Neural cell (in vitro differentiated cells): Measurements from ENCODE around the gene ZNF432. TPM values are rescaled to one million over a fixed set of nuclear protein-coding genes. Genes with fewer than 3 reads are reported as not detected.
"Not testable (repeated sequence)": the region's sequence is repeated elsewhere in the genome, so short reads cannot be mapped to it uniquely, and the experiment has no call there.

ENCODE experiments used
- H2AFZ ChIP-seq: fragments of 200-600, 300-800 bp; sonication (generic), shearing (Covaris generic); 2 replicates; pipeline ENCODE4 v1.6.0; 2014; ENCODE audit warnings: low read depth, mild to moderate bottlenecking, antibody characterized with exemption, low read length, moderate library complexity
- H3F3A ChIP-seq: fragments of 200-600 bp; shearing (Covaris generic); 2 replicates; pipeline ENCODE4 v1.6.1; 2016; ENCODE audit warnings: mild to moderate bottlenecking, moderate library complexity, mixed read lengths, antibody characterized with exemption, low read length; ENCODE audit not compliant: insufficient read depth, poor library complexity, severe bottlenecking
- H3K27ac ChIP-seq: fragments of 200-600, 300-800 bp; sonication (generic), shearing (Covaris generic); 2 replicates; pipeline ENCODE4 v1.5.1; 2014; ENCODE audit warnings: mild to moderate bottlenecking, low read length, moderate library complexity
- H3K27me3 ChIP-seq: fragments of 300-800, 200-600 bp; sonication (generic), shearing (Covaris generic); 2 replicates; pipeline ENCODE4 v1.6.0; 2014; ENCODE audit warnings: mild to moderate bottlenecking, low read depth, low read length, moderate library complexity; ENCODE audit not compliant: insufficient read depth
- H3K36me3 ChIP-seq: fragments of 300-800, 200-600 bp; sonication (generic), shearing (Covaris generic); 2 replicates; pipeline ENCODE4 v1.5.1; 2014; ENCODE audit warnings: mild to moderate bottlenecking, antibody characterized with exemption, low read length, moderate library complexity; ENCODE audit not compliant: insufficient read depth
- H3K4me2 ChIP-seq: fragments of 300-800, 200-600 bp; sonication (generic), shearing (Covaris generic); 2 replicates; pipeline ENCODE4 v1.6.0; 2014; ENCODE audit warnings: mild to moderate bottlenecking, low read length
- H3K4me3 ChIP-seq: fragments of 300-800, 200-600 bp; sonication (generic), shearing (Covaris generic); 2 replicates; pipeline ENCODE4 v1.5.1; 2014; ENCODE audit warnings: mild to moderate bottlenecking, low read length, moderate library complexity
- H3K79me2 ChIP-seq: fragments of 200-600 bp; shearing (Covaris generic); replicated peaks from 2 replicates; pipeline ENCODE4 v1.6.0; 2014; ENCODE audit warnings: mild to moderate bottlenecking, low read length, moderate library complexity; ENCODE audit not compliant: insufficient read depth
- H3K9ac ChIP-seq: fragments of 300-800, 200-600 bp; sonication (generic), shearing (Covaris generic); 2 replicates; pipeline ENCODE4 v1.6.1; 2016; ENCODE audit warnings: mild to moderate bottlenecking, low read length, mixed read lengths
- H3K9me2 ChIP-seq: fragments of 200-600 bp; shearing (Covaris generic); 2 replicates; pipeline ENCODE4 v1.6.1; 2016; ENCODE audit warnings: mild to moderate bottlenecking, low read length, mixed read lengths; ENCODE audit not compliant: insufficient read depth
- H3K9me3 ChIP-seq: fragments of 200-600, 300-800 bp; sonication (generic), shearing (Covaris generic); 2 replicates; pipeline ENCODE4 v1.6.1; 2016; ENCODE audit warnings: mild to moderate bottlenecking, mixed run types, low read length, moderate library complexity, mixed read lengths
- H4K20me1 ChIP-seq: fragments of 200-600 bp; shearing (Covaris generic); 2 replicates; pipeline ENCODE4 v1.6.1; 2016; ENCODE audit warnings: mild to moderate bottlenecking, mixed run types; ENCODE audit not compliant: insufficient read depth
- EP300 ChIP-seq: fragments of 450-650 bp; conservative IDR thresholded peaks from 2 replicates; pipeline ENCODE4 v1.6.1; 2014; ENCODE audit warnings: antibody characterized with exemption, mild to moderate bottlenecking, moderate library complexity; ENCODE audit not compliant: poor library complexity, severe bottlenecking
- MXI1 ChIP-seq: fragments of 450-650 bp; conservative IDR thresholded peaks from 2 replicates; pipeline ENCODE4 v1.6.1; 2014; ENCODE audit warnings: antibody characterized with exemption, mild to moderate bottlenecking; ENCODE audit not compliant: poor library complexity, severe bottlenecking
- POLR2AphosphoS5 ChIP-seq: IDR thresholded peaks from 2 replicates; pipeline ENCODE4 v1.6.1; 2012
- RAD21 ChIP-seq: fragments of 450-650 bp; conservative IDR thresholded peaks from 2 replicates; pipeline ENCODE4 v1.6.1; 2014; ENCODE audit warnings: antibody characterized with exemption, mild to moderate bottlenecking, moderate library complexity
- REST ChIP-seq: IDR thresholded peaks from 2 replicates; pipeline ENCODE4 v1.6.1; 2012; ENCODE audit warnings: borderline replicate concordance
- TAF1 ChIP-seq: IDR thresholded peaks from 2 replicates; pipeline ENCODE4 v1.6.1; 2012; ENCODE audit warnings: low read depth
- polyA minus RNA-seq: library from RNA; depleted of rRNA, polyadenylated mRNA; stranded (reverse); fragments of >200 nt; gene quantifications from 2 replicates; pipeline ENCODE4 v1.2.3, GENCODE V29; 2014
- polyA plus RNA-seq: library from polyadenylated mRNA; depleted of rRNA; stranded (reverse); fragments of >200 nt; gene quantifications from 2 replicates; pipeline ENCODE4 v1.2.3, GENCODE V29; 2014

Gene ZNF432
- 38.7 and 48.6 TPM in 2 replicates for polyA plus RNA-seq
- 64.8 and 76.3 TPM in 2 replicates for polyA minus RNA-seq

GRCh38 chr19:52048555-52049501 lies at the start of gene ZNF432:
TSS of gene ZNF432 (minus strand) at chr19:52048838. CDS start at chr19:52046868, 1,970 bp downstream.
- Histone ChIP-seq H4K20me1 (no peaks in the 10 kb centered on the region), H3K79me2 (peaks cover 22% of the 10 kb centered on the region), H3K4me2 (peak within 1 kb of the TSS; percentile 76), H3K27ac (peak within 1 kb of the TSS; percentile 92), H3K9me3 (no peaks in the 10 kb centered on the region), H3K4me3 (peak within 1 kb of the TSS; percentile 70), H3K27me3 (no peaks in the 10 kb centered on the region), H3K9ac (peak within 1 kb of the TSS; percentile 79), H3K36me3 (peaks cover 16% of the 10 kb centered on the region), H2AFZ (peak within 1 kb of the TSS; percentile 67), H3K9me2 (no peaks in the 10 kb centered on the region), H3F3A (no peaks in the 10 kb centered on the region)
- peak; percentile 34 for TF ChIP-seq EP300
- peak; percentile 83 for TF ChIP-seq MXI1
- TF ChIP-seq POLR2AphosphoS5, result peak; percentile 88
- TF ChIP-seq REST, result peak; percentile 53
- no peak for TF ChIP-seq TAF1

- H4K20me1 ChIP-seq, H3K27me3 ChIP-seq, H3K4me2 ChIP-seq, H3K9me2 ChIP-seq, H3K9me3 ChIP-seq, H2AFZ ChIP-seq, H3F3A ChIP-seq, H3K27ac ChIP-seq, H3K9ac ChIP-seq, H3K36me3 ChIP-seq: not testable (repeated sequence)
- Histone ChIP-seq H3K79me2 (peaks cover 24% of the 10 kb centered on the region), H3K4me3 (peak overlapping the region; percentile 86)
Measured at GRCh38 chr19:52096416-52096815, 47.8 kb upstream of the ZNF432 start.

- no peaks in the 10 kb centered on the region for H3K27me3 ChIP-seq
- H3K27ac ChIP-seq, result peak within 1 kb of the TSS; percentile 72
Measured at GRCh38 chr19:52095172-52096014, 46.8 kb upstream of the ZNF432 start, which contains the start of gene ZNF841. TSS of gene ZNF841 (minus strand) at chr19:52095765. CDS start at chr19:52084801, 10,964 bp downstream.

More at GRCh38 chr19:52095172-52096014, 46.8 kb upstream of the ZNF432 start, which contains the start of gene ZNF841:
- H3F3A ChIP-seq, result peaks cover 5% of the 10 kb centered on the region
- peak within 1 kb of the TSS; percentile 86 for H3K4me2 ChIP-seq
- peak within 1 kb of the TSS; percentile 86 for H3K4me3 ChIP-seq
- no peaks in the 10 kb centered on the region for H4K20me1 ChIP-seq
- TF ChIP-seq RAD21 (no peak), POLR2AphosphoS5 (peak; percentile 85), MXI1 (peak; percentile 75)
- peak within 1 kb of the TSS; percentile 71 for H2AFZ ChIP-seq
- no peaks in the 10 kb centered on the region for H3K36me3 ChIP-seq
- peaks cover 25% of the 10 kb centered on the region for H3K79me2 ChIP-seq
- H3K9me3 ChIP-seq, result no peaks in the 10 kb centered on the region
- H3K9me2 ChIP-seq, result no peaks in the 10 kb centered on the region
- H3K9ac ChIP-seq, result peak within 1 kb of the TSS; percentile 78
